SK-N-SH (cell line): ENCODE data around the gene NGF.

Source experiments
- ELF1 ChIP-seq: IDR thresholded peaks from 2 replicates; pipeline ENCODE4 v1.4.0; 2012
- FOXJ3 ChIP-seq: sonication (generic); formaldehyde crosslinking; IDR thresholded peaks from 2 replicates; pipeline ENCODE4 v1.5.1; 2020; ENCODE audit warnings: mild to moderate bottlenecking, missing genetic modification reagents
- FOXM1 ChIP-seq: IDR thresholded peaks from 2 replicates; pipeline ENCODE4 v1.4.0; 2012; ENCODE audit warnings: low read depth, mild to moderate bottlenecking
- JUND ChIP-seq: IDR thresholded peaks from 2 replicates; pipeline ENCODE4 v1.4.0; 2012
- NFIC ChIP-seq: IDR thresholded peaks from 2 replicates; pipeline ENCODE4 v1.4.0; 2012; ENCODE audit warnings: borderline replicate concordance
- POLR2AphosphoS5 ChIP-seq: IDR thresholded peaks from 2 replicates; pipeline ENCODE4 v1.6.1; 2012; ENCODE audit warnings: low read depth, low read length
- RAD21 ChIP-seq: IDR thresholded peaks from 2 replicates; pipeline ENCODE4 v1.6.1; 2012; ENCODE audit warnings: mild to moderate bottlenecking, low read length
- SIN3A ChIP-seq: IDR thresholded peaks from 2 replicates; pipeline ENCODE4 v1.6.1; 2012; ENCODE audit warnings: low read depth, mild to moderate bottlenecking, low read length, moderate library complexity, borderline replicate concordance
- TCF12 ChIP-seq: IDR thresholded peaks from 2 replicates; pipeline ENCODE4 v1.4.0; 2012
- TEAD4 ChIP-seq: IDR thresholded peaks from 2 replicates; pipeline ENCODE4 v1.4.0; 2012; ENCODE audit warnings: mild to moderate bottlenecking, borderline replicate concordance; ENCODE audit not compliant: insufficient read depth
- TF ChIP-seq, protein P1 (sequence below): fragments of 200-600 bp; sonication (generic); IDR thresholded peaks from 2 replicates; pipeline ENCODE4 v1.6.1; 2017; ENCODE audit warnings: antibody characterized with exemption, mild to moderate bottlenecking, moderate library complexity
- TF ChIP-seq, protein P2 (sequence below): IDR thresholded peaks from 2 replicates; pipeline ENCODE4 v1.6.1; 2012; ENCODE audit warnings: mild to moderate bottlenecking, low read depth, low read length, moderate library complexity

DNA sequence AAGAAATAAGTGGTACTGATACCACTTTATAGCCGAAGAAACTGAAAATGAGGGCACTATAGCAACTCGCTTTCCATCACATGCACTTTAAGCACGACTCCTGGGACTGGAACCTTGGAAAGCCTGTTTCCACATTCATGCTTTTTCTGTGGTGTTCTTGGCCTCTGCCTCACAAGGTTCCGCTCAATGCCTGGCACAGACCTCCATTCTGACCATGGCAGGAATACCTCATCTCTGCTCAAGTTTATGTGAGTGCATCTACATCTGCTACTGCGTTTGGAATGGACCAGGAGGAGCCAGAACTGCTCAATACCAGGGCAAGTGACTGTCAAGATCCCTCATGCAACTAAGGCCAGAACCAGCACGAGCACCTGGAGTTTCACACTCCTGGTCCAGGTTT is 11.6 kb downstream of the NGF start:
- TF ChIP-seq FOXJ3 (no peak), ELF1 (no peak), JUND (no peak), POLR2AphosphoS5 (no peak), NFIC (no peak), RAD21 (no peak), FOXM1 (no peak), TCF12 (no peak), TEAD4 (no peak), SIN3A (no peak)
- TF ChIP-seq, protein P1, sequence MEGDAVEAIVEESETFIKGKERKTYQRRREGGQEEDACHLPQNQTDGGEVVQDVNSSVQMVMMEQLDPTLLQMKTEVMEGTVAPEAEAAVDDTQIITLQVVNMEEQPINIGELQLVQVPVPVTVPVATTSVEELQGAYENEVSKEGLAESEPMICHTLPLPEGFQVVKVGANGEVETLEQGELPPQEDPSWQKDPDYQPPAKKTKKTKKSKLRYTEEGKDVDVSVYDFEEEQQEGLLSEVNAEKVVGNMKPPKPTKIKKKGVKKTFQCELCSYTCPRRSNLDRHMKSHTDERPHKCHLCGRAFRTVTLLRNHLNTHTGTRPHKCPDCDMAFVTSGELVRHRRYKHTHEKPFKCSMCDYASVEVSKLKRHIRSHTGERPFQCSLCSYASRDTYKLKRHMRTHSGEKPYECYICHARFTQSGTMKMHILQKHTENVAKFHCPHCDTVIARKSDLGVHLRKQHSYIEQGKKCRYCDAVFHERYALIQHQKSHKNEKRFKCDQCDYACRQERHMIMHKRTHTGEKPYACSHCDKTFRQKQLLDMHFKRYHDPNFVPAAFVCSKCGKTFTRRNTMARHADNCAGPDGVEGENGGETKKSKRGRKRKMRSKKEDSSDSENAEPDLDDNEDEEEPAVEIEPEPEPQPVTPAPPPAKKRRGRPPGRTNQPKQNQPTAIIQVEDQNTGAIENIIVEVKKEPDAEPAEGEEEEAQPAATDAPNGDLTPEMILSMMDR, result no peak
- TF ChIP-seq, protein P2, sequence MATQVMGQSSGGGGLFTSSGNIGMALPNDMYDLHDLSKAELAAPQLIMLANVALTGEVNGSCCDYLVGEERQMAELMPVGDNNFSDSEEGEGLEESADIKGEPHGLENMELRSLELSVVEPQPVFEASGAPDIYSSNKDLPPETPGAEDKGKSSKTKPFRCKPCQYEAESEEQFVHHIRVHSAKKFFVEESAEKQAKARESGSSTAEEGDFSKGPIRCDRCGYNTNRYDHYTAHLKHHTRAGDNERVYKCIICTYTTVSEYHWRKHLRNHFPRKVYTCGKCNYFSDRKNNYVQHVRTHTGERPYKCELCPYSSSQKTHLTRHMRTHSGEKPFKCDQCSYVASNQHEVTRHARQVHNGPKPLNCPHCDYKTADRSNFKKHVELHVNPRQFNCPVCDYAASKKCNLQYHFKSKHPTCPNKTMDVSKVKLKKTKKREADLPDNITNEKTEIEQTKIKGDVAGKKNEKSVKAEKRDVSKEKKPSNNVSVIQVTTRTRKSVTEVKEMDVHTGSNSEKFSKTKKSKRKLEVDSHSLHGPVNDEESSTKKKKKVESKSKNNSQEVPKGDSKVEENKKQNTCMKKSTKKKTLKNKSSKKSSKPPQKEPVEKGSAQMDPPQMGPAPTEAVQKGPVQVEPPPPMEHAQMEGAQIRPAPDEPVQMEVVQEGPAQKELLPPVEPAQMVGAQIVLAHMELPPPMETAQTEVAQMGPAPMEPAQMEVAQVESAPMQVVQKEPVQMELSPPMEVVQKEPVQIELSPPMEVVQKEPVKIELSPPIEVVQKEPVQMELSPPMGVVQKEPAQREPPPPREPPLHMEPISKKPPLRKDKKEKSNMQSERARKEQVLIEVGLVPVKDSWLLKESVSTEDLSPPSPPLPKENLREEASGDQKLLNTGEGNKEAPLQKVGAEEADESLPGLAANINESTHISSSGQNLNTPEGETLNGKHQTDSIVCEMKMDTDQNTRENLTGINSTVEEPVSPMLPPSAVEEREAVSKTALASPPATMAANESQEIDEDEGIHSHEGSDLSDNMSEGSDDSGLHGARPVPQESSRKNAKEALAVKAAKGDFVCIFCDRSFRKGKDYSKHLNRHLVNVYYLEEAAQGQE, result no peak
